ENCODE results near the gene FGD4. TPM values are rescaled to one million over a fixed set of nuclear protein-coding genes. Genes with fewer than 3 reads are reported as not detected.
A peak's percentile ranks its signal among the peaks of the same experiment; 100 is the strongest.

FGD4 gene
- total and polyA plus RNA-seq, 5 donors = 3.5 to 12.5 (median 10.7) TPM

GRCh38 chr12:32650508-32650907, 251.2 kb downstream of the FGD4 start:
- intact Hi-C loops (cut with DNase I) = loop anchor here in 1 of 4 donors (5.0 to 10.0 kb wide), 2 partner anchors 193 to 996 kb away; partner anchors contain the start of gene ETFBKMT
- Histone ChIP-seq H3K27ac (ENCODE audit: low read length) (no peak overlapping the region), H3K4me3 (ENCODE audit: low read length) (no peak overlapping the region), H3K4me1 (ENCODE audit: control insufficient read depth, insufficient read depth, low read length) (no peaks in the 10 kb centered on the region), H3K27me3 (ENCODE audit: control insufficient read depth, insufficient read depth) (no peaks in the 10 kb centered on the region), H3K9me3 (ENCODE audit: control insufficient read depth, low read length) (no peaks in the 10 kb centered on the region)
- no peak for DNase-seq
- WGBS = 56% methylated on average over 2 of the region's 2 CpGs
- no peak for ATAC-seq

- Histone ChIP-seq H3K9me3 (ENCODE audit: control insufficient read depth, low read length) (no peaks in the 10 kb centered on the region), H3K27me3 (ENCODE audit: control insufficient read depth, insufficient read depth) (no peaks in the 10 kb centered on the region), H3K27ac (ENCODE audit: low read length) (no peak overlapping the region), H3K4me1 (ENCODE audit: control insufficient read depth, insufficient read depth, low read length) (no peaks in the 10 kb centered on the region), H3K4me3 (ENCODE audit: low read length) (no peak overlapping the region)
- DNase-seq (no peak), ATAC-seq (no peak)
- 95% methylated on average over 5 of the region's 5 CpGs for WGBS
- intact Hi-C loops (cut with DNase I) = loop anchor here in 1 of 4 donors (5.0 to 10.0 kb wide), 2 partner anchors 194 to 997 kb away; partner anchors contain the start of gene ETFBKMT
These were observed 252.0 kb downstream of the FGD4 start for GRCh38 chr12:32651151-32651955.

DNA sequence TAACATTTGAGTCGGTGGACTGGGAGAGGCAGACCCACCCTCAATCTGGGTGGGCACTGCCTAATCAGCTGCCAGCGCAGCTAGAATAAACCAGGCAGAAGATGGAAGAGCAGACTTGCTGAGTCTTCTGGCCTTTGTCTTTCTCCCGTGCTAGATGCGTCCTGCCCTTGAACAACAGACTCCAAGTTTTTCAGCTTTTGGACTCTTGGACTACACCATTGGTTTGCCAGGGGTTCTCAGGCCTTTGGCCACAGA, 252.5 kb downstream of the FGD4 start:
- Histone ChIP-seq H3K9me3 (ENCODE audit: control insufficient read depth, low read length) (no peaks in the 10 kb centered on the region), H3K27me3 (ENCODE audit: control insufficient read depth, insufficient read depth) (no peaks in the 10 kb centered on the region), H3K4me1 (ENCODE audit: control insufficient read depth, insufficient read depth, low read length) (no peaks in the 10 kb centered on the region), H3K27ac (ENCODE audit: low read length) (no peak overlapping the region), H3K4me3 (ENCODE audit: low read length) (no peak overlapping the region)
- intact Hi-C loops (cut with DNase I) = loop anchor here in 1 of 4 donors (5.0 to 10.0 kb wide), 2 partner anchors 195 to 997 kb away; partner anchors contain the start of gene ETFBKMT
- ATAC-seq (no peak), DNase-seq (no peak)
- 93% methylated on average over 4 of the region's 4 CpGs for WGBS

- no peaks in the 10 kb centered on the region for H3K9me3 ChIP-seq (ENCODE audit: control insufficient read depth, low read length)
- H3K4me1 ChIP-seq (ENCODE audit: control insufficient read depth, insufficient read depth, low read length) = peaks cover 7% of the 10 kb centered on the region
- WGBS = 62% methylated on average over 6 of the region's 6 CpGs
- ATAC-seq (no peak), DNase-seq (no peak)
- peak overlapping the region; percentile 66 for H3K27ac ChIP-seq (ENCODE audit: low read length)
- H3K27me3 ChIP-seq (ENCODE audit: control insufficient read depth, insufficient read depth) = no peaks in the 10 kb centered on the region
- H3K4me3 ChIP-seq (ENCODE audit: low read length) = no peak overlapping the region
- intact Hi-C loops (cut with DNase I) = loop anchor here in 3 of 4 donors (5.0 to 10.0 kb wide), 5 partner anchors 203 to 1005 kb away; partner anchors contain the start of gene ETFBKMT (in 1 of the 3)
These were observed 260.6 kb downstream of the FGD4 start for GRCh38 chr12:32659908-32660440.

GRCh38 chr12:32661706-32662105, 262.3 kb downstream of the FGD4 start:
- Histone ChIP-seq H3K27me3 (ENCODE audit: control insufficient read depth, insufficient read depth) (no peaks in the 10 kb centered on the region), H3K9me3 (ENCODE audit: control insufficient read depth, low read length) (no peaks in the 10 kb centered on the region), H3K4me1 (ENCODE audit: control insufficient read depth, insufficient read depth, low read length) (peaks cover 7% of the 10 kb centered on the region), H3K4me3 (ENCODE audit: low read length) (no peak overlapping the region), H3K27ac (ENCODE audit: low read length) (no peak overlapping the region)
- no peak for ATAC-seq
- intact Hi-C loops (cut with DNase I) = loop anchor here in 1 of 4 donors (5.0 to 10.0 kb wide), 2 partner anchors 207 to 294 kb away; no protein-coding TSS in a partner anchor
- no peak for DNase-seq
- 87% methylated on average over 7 of the region's 7 CpGs for WGBS

DNA sequence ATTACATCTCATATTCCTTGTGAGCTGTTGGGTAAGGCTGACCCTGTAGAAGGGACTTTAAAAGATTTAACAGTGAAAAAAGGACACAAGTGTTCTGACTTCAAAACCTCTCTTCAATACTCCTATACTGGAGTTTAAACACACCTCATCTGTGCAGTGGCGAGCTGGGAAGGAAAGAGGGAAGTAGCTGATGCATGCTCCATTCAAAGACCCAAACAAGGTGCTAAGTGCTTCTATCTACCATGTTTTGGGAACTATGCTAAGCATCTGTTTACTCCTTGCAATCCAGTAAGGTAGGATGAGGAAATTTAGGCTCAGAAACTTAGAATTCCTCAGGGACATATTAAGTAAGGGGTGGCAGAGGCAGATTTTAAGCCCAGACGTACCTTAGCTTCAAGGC, 263.3 kb downstream of the FGD4 start:
- no peak overlapping the region for H3K4me3 ChIP-seq (ENCODE audit: low read length)
- ATAC-seq = no peak
- no peak overlapping the region for H3K27ac ChIP-seq (ENCODE audit: low read length)
- peaks cover 7% of the 10 kb centered on the region for H3K4me1 ChIP-seq (ENCODE audit: control insufficient read depth, insufficient read depth, low read length)
- intact Hi-C loops (cut with DNase I) = loop anchor here in 1 of 4 donors (5.0 to 10.0 kb wide), 2 partner anchors 208 to 295 kb away; no protein-coding TSS in a partner anchor
- WGBS = 87% methylated on average over 2 of the region's 2 CpGs
- no peak for DNase-seq
- no peaks in the 10 kb centered on the region for H3K9me3 ChIP-seq (ENCODE audit: control insufficient read depth, low read length)
- no peaks in the 10 kb centered on the region for H3K27me3 ChIP-seq (ENCODE audit: control insufficient read depth, insufficient read depth)

GRCh38 chr12:32666018-32666417, 266.7 kb downstream of the FGD4 start:
- H3K27me3 ChIP-seq (ENCODE audit: control insufficient read depth, insufficient read depth) = no peaks in the 10 kb centered on the region
- intact Hi-C loops (cut with DNase I) = loop anchor here in 1 of 4 donors (10.0 kb wide), 1 partner anchor 211 kb away; no protein-coding TSS in a partner anchor
- H3K9me3 ChIP-seq (ENCODE audit: control insufficient read depth, low read length) = no peaks in the 10 kb centered on the region
- 87% methylated on average over 14 of the region's 14 CpGs for WGBS
- ATAC-seq (no peak), DNase-seq (no peak)
- peaks cover 4% of the 10 kb centered on the region for H3K4me1 ChIP-seq (ENCODE audit: control insufficient read depth, insufficient read depth, low read length)
- H3K4me3 ChIP-seq (ENCODE audit: low read length) = no peak overlapping the region
- H3K27ac ChIP-seq (ENCODE audit: low read length) = no peak overlapping the region

- no peak overlapping the region for H3K4me3 ChIP-seq (ENCODE audit: low read length)
- DNase-seq = no peak
- no peaks in the 10 kb centered on the region for H3K4me1 ChIP-seq (ENCODE audit: control insufficient read depth, insufficient read depth, low read length)
- H3K27ac ChIP-seq (ENCODE audit: low read length) = no peak overlapping the region
- no peak for ATAC-seq
- no peaks in the 10 kb centered on the region for H3K9me3 ChIP-seq (ENCODE audit: control insufficient read depth, low read length)
- WGBS = 100% methylated on average over 1 of the region's 1 CpG
- intact Hi-C loops (cut with DNase I) = loop anchor here in 1 of 4 donors (10.0 kb wide), 1 partner anchor 215 kb away; no protein-coding TSS in a partner anchor
- H3K27me3 ChIP-seq (ENCODE audit: control insufficient read depth, insufficient read depth) = no peaks in the 10 kb centered on the region
These were observed 270.2 kb downstream of the FGD4 start for GRCh38 chr12:32669584-32669983.

DNA sequence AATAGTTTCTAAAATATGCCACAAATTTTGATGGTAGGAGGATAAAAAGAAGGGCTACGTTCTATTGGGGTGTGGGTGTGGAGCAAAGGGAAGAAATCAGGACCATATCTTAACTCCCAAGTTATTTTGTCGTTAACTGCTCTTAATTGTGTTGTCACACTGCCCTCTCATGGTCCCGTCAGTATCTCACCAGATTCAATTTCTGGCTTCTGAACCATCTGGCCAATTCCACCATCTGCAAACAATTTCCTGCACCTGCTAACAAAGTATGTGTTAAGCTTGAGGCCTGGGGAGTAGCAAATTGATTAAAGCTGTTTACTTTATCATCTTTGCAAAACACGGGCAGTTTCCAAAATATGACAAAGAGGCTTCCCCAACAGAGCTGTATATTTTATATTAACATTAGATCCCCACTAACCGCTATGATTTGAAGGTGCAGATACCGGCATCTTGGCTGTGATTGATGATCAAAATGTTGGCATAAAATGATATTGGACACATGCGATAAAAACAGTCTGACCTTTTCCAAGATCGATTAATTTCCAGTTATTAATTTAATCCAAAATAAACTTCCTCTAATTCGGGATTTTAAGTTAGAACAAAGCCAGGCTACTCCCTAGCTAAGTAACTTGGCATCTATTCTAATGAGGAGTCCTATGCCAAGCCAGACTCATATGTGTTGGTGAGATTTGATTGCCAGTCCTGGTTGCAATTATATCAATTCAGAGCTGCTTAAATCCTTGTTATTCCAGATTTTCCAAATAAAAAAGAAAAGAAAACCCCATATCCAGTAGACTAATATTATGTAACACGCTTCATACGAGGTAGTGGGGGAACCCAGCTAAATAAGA, 272.8 kb downstream of the FGD4 start:
- WGBS = 39% methylated on average over 11 of the region's 11 CpGs
- DNase-seq (no peak), ATAC-seq (peak; percentile 77 to 85)
- no peak overlapping the region for H3K4me3 ChIP-seq (ENCODE audit: low read length)
- no peak overlapping the region for H3K27ac ChIP-seq (ENCODE audit: low read length)
- no peaks in the 10 kb centered on the region for H3K9me3 ChIP-seq (ENCODE audit: control insufficient read depth, low read length)
- H3K27me3 ChIP-seq (ENCODE audit: control insufficient read depth, insufficient read depth) = no peaks in the 10 kb centered on the region
- H3K4me1 ChIP-seq (ENCODE audit: control insufficient read depth, insufficient read depth, low read length) = no peaks in the 10 kb centered on the region
- intact Hi-C loops (cut with DNase I) = loop anchor here in 3 of 4 donors (5.0 kb wide), 2 partner anchors 215 to 305 kb away; no protein-coding TSS in a partner anchor

DNA sequence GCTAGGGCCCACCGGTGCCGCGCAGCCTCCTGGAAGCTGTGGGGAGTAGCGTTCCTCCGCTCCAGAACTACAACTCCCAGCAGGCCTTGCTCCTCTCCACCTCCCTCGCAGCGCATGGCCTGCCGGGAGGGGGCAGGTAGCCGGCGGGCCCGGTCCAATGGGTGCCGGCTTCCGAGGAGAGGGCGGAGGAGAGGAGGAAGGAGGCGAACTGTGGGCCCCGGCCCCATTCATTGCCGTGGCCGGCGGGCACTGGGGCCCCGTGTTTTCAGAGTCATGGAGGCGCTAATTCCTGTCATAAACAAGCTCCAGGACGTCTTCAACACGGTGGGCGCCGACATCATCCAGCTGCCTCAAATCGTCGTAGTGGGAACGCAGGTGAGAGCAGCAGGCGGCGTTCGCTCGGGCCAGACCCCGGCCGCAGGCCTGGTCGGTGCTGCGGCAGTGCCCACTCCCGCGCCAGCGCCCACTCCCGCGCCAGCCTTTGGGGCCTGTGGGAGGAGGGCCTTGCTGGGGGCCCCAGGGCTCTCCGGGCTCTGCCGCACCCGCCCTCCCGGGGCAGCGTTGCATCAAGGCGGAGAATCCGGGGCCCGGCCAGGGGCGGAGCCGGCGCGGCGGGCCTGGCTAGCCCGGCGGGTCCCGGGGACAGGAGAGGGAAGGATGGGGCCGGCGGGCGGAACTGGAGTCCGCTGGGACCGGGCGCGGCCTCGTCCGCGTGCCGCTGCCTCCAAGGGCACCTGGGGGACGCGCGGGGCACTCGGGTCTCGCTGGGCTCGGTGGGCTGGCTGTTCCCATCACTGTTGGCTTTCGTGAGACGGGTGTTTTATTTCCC, 279.9 kb downstream of the FGD4 start, which contains the start of gene DNM1L:
Gene DNM1L (plus strand): TSS at position 211 of the 829 bp plus-strand sequence. CDS start 63 bp downstream, at position 274.
- peak within 1 kb of the TSS; percentile 88 for H3K27ac ChIP-seq (ENCODE audit: low read length)
- ATAC-seq (peak; percentile 99), DNase-seq (peak; percentile 95 to 97 (median 97))
- peak within 1 kb of the TSS; percentile 77 for H3K4me3 ChIP-seq (ENCODE audit: low read length)
- intact Hi-C loops (cut with DNase I) = no loop called here
- no peaks in the 10 kb centered on the region for H3K9me3 ChIP-seq (ENCODE audit: control insufficient read depth, low read length)
- under 1% methylated on average over 76 of the region's 76 CpGs for WGBS
- H3K27me3 ChIP-seq (ENCODE audit: control insufficient read depth, insufficient read depth) = no peaks in the 10 kb centered on the region
- no peaks in the 10 kb centered on the region for H3K4me1 ChIP-seq (ENCODE audit: control insufficient read depth, insufficient read depth, low read length)

All from right cardiac atrium (tissue), 5 donors.